ENCODE measurements around the gene UNC13C.
"Not testable (repeated sequence)": the region's sequence is repeated elsewhere in the genome, so short reads cannot be mapped to it uniquely, and the experiment has no call there.

The UNC13C gene

GRCh38 chr15:54428596-54428995 is 450.4 kb downstream of the UNC13C start:
- H3K9ac ChIP-seq (ENCODE audit: low read length in 2 of 2), result no peak overlapping the region
- no peaks in the 10 kb centered on the region for H3K4me1 ChIP-seq (ENCODE audit: control insufficient read depth, insufficient read depth, low read length)
- H3K27me3 ChIP-seq (ENCODE audit: control insufficient read depth in 1 of 2, insufficient read depth in 2 of 2, low read length in 2 of 2), result no peaks in the 10 kb centered on the region
- H3K9me3 ChIP-seq (ENCODE audit: control insufficient read depth in 2 of 2, low read length in 2 of 2), result peaks cover 0 to 2% of the 10 kb centered on the region in 2 donors
- H3K4me3 ChIP-seq (ENCODE audit: low read length in 2 of 2), result no peak overlapping the region
- no peak overlapping the region for H3K27ac ChIP-seq (ENCODE audit: low read length)
- H3K36me3 ChIP-seq (ENCODE audit: control insufficient read depth in 2 of 2, insufficient read depth in 2 of 2, low read length in 2 of 2), result no peaks in the 10 kb centered on the region

GRCh38 chr15:54450288-54450687 is 472.0 kb downstream of the UNC13C start:
- not testable (repeated sequence) for H3K9ac ChIP-seq (ENCODE audit: low read length in 2 of 2); H3K27ac ChIP-seq (ENCODE audit: low read length); H3K4me3 ChIP-seq (ENCODE audit: low read length in 2 of 2); H3K4me1 ChIP-seq (ENCODE audit: control insufficient read depth, insufficient read depth, low read length); H3K27me3 ChIP-seq (ENCODE audit: control insufficient read depth in 1 of 2, insufficient read depth in 2 of 2, low read length in 2 of 2); H3K36me3 ChIP-seq (ENCODE audit: control insufficient read depth in 2 of 2, insufficient read depth in 2 of 2, low read length in 2 of 2)
- peaks cover 3 to 13% of the 10 kb centered on the region in 2 donors for H3K9me3 ChIP-seq (ENCODE audit: control insufficient read depth in 2 of 2, low read length in 2 of 2)

GRCh38 chr15:54456413-54456812 is 478.2 kb downstream of the UNC13C start:
- no peaks in the 10 kb centered on the region for H3K4me1 ChIP-seq (ENCODE audit: control insufficient read depth, insufficient read depth, low read length)
- no peaks in the 10 kb centered on the region for H3K36me3 ChIP-seq (ENCODE audit: control insufficient read depth in 2 of 2, insufficient read depth in 2 of 2, low read length in 2 of 2)
- H3K9ac ChIP-seq (ENCODE audit: low read length in 2 of 2), result no peak overlapping the region
- H3K27ac ChIP-seq (ENCODE audit: low read length), result no peak overlapping the region
- H3K27me3 ChIP-seq (ENCODE audit: control insufficient read depth in 1 of 2, insufficient read depth in 2 of 2, low read length in 2 of 2), result no peaks in the 10 kb centered on the region
- no peak overlapping the region for H3K4me3 ChIP-seq (ENCODE audit: low read length in 2 of 2)
- H3K9me3 ChIP-seq (ENCODE audit: control insufficient read depth in 2 of 2, low read length in 2 of 2), result peaks cover 5 to 13% of the 10 kb centered on the region in 2 donors

- Histone ChIP-seq H3K36me3 (ENCODE audit: control insufficient read depth in 2 of 2, insufficient read depth in 2 of 2, low read length in 2 of 2) (no peaks in the 10 kb centered on the region), H3K4me1 (ENCODE audit: control insufficient read depth, insufficient read depth, low read length) (no peaks in the 10 kb centered on the region), H3K9me3 (ENCODE audit: control insufficient read depth in 2 of 2, low read length in 2 of 2) (peaks cover 0 to 2% of the 10 kb centered on the region in 2 donors), H3K27ac (ENCODE audit: low read length) (no peak overlapping the region), H3K9ac (ENCODE audit: low read length in 2 of 2) (no peak overlapping the region), H3K4me3 (ENCODE audit: low read length in 2 of 2) (no peak overlapping the region), H3K27me3 (ENCODE audit: control insufficient read depth in 1 of 2, insufficient read depth in 2 of 2, low read length in 2 of 2) (no peaks in the 10 kb centered on the region)
These were observed 484.3 kb downstream of the UNC13C start for GRCh38 chr15:54462511-54462913.

GRCh38 chr15:54481819-54482218 is 503.6 kb downstream of the UNC13C start:
- H3K4me1 ChIP-seq (ENCODE audit: control insufficient read depth, insufficient read depth, low read length), result no peaks in the 10 kb centered on the region
- no peak overlapping the region for H3K27ac ChIP-seq (ENCODE audit: low read length)
- no peaks in the 10 kb centered on the region for H3K36me3 ChIP-seq (ENCODE audit: control insufficient read depth in 2 of 2, insufficient read depth in 2 of 2, low read length in 2 of 2)
- no peaks in the 10 kb centered on the region for H3K9me3 ChIP-seq (ENCODE audit: control insufficient read depth in 2 of 2, low read length in 2 of 2)
- H3K27me3 ChIP-seq (ENCODE audit: control insufficient read depth in 1 of 2, insufficient read depth in 2 of 2, low read length in 2 of 2), result no peaks in the 10 kb centered on the region
- H3K9ac ChIP-seq (ENCODE audit: low read length in 2 of 2), result no peak overlapping the region
- H3K4me3 ChIP-seq (ENCODE audit: low read length in 2 of 2), result no peak overlapping the region

- H3K9ac ChIP-seq (ENCODE audit: low read length in 2 of 2), result no peak overlapping the region
- H3K36me3 ChIP-seq (ENCODE audit: control insufficient read depth in 2 of 2, insufficient read depth in 2 of 2, low read length in 2 of 2), result no peaks in the 10 kb centered on the region
- no peak overlapping the region for H3K4me3 ChIP-seq (ENCODE audit: low read length in 2 of 2)
- no peak overlapping the region for H3K27ac ChIP-seq (ENCODE audit: low read length)
- no peaks in the 10 kb centered on the region for H3K4me1 ChIP-seq (ENCODE audit: control insufficient read depth, insufficient read depth, low read length)
- H3K9me3 ChIP-seq (ENCODE audit: control insufficient read depth in 2 of 2, low read length in 2 of 2), result no peaks in the 10 kb centered on the region
- H3K27me3 ChIP-seq (ENCODE audit: control insufficient read depth in 1 of 2, insufficient read depth in 2 of 2, low read length in 2 of 2), result no peaks in the 10 kb centered on the region
These were observed 504.0 kb downstream of the UNC13C start for GRCh38 chr15:54482251-54482650.

- no peak overlapping the region for H3K4me3 ChIP-seq (ENCODE audit: low read length in 2 of 2)
- no peak overlapping the region for H3K27ac ChIP-seq (ENCODE audit: low read length)
- no peaks in the 10 kb centered on the region for H3K4me1 ChIP-seq (ENCODE audit: control insufficient read depth, insufficient read depth, low read length)
- no peaks in the 10 kb centered on the region for H3K27me3 ChIP-seq (ENCODE audit: control insufficient read depth in 1 of 2, insufficient read depth in 2 of 2, low read length in 2 of 2)
- H3K9ac ChIP-seq (ENCODE audit: low read length in 2 of 2), result no peak overlapping the region
- H3K36me3 ChIP-seq (ENCODE audit: control insufficient read depth in 2 of 2, insufficient read depth in 2 of 2, low read length in 2 of 2), result no peaks in the 10 kb centered on the region
- H3K9me3 ChIP-seq (ENCODE audit: control insufficient read depth in 2 of 2, low read length in 2 of 2), result no peaks in the 10 kb centered on the region
These were observed 522.1 kb downstream of the UNC13C start for GRCh38 chr15:54500330-54500729.

- Histone ChIP-seq H3K4me1 (ENCODE audit: control insufficient read depth, insufficient read depth, low read length) (no peaks in the 10 kb centered on the region), H3K9me3 (ENCODE audit: control insufficient read depth in 2 of 2, low read length in 2 of 2) (no peaks in the 10 kb centered on the region), H3K27ac (ENCODE audit: low read length) (no peak overlapping the region), H3K4me3 (ENCODE audit: low read length in 2 of 2) (no peak overlapping the region), H3K27me3 (ENCODE audit: control insufficient read depth in 1 of 2, insufficient read depth in 2 of 2, low read length in 2 of 2) (no peaks in the 10 kb centered on the region), H3K36me3 (ENCODE audit: control insufficient read depth in 2 of 2, insufficient read depth in 2 of 2, low read length in 2 of 2) (no peaks in the 10 kb centered on the region), H3K9ac (ENCODE audit: low read length in 2 of 2) (no peak overlapping the region)
These were observed 524.3 kb downstream of the UNC13C start for GRCh38 chr15:54502416-54503075.

GRCh38 chr15:54504695-54505094 is 526.5 kb downstream of the UNC13C start:
- no peaks in the 10 kb centered on the region for H3K36me3 ChIP-seq (ENCODE audit: control insufficient read depth in 2 of 2, insufficient read depth in 2 of 2, low read length in 2 of 2)
- H3K9me3 ChIP-seq (ENCODE audit: control insufficient read depth in 2 of 2, low read length in 2 of 2), result no peaks in the 10 kb centered on the region
- no peak overlapping the region for H3K27ac ChIP-seq (ENCODE audit: low read length)
- H3K4me1 ChIP-seq (ENCODE audit: control insufficient read depth, insufficient read depth, low read length), result no peaks in the 10 kb centered on the region
- no peaks in the 10 kb centered on the region for H3K27me3 ChIP-seq (ENCODE audit: control insufficient read depth in 1 of 2, insufficient read depth in 2 of 2, low read length in 2 of 2)
- H3K9ac ChIP-seq (ENCODE audit: low read length in 2 of 2), result no peak overlapping the region
- no peak overlapping the region for H3K4me3 ChIP-seq (ENCODE audit: low read length in 2 of 2)

GRCh38 chr15:54506977-54507524 is 528.8 kb downstream of the UNC13C start:
- no peaks in the 10 kb centered on the region for H3K27me3 ChIP-seq (ENCODE audit: control insufficient read depth in 1 of 2, insufficient read depth in 2 of 2, low read length in 2 of 2)
- no peak overlapping the region for H3K4me3 ChIP-seq (ENCODE audit: low read length in 2 of 2)
- no peak overlapping the region for H3K9ac ChIP-seq (ENCODE audit: low read length in 2 of 2)
- no peaks in the 10 kb centered on the region for H3K9me3 ChIP-seq (ENCODE audit: control insufficient read depth in 2 of 2, low read length in 2 of 2)
- H3K4me1 ChIP-seq (ENCODE audit: control insufficient read depth, insufficient read depth, low read length), result no peaks in the 10 kb centered on the region
- no peaks in the 10 kb centered on the region for H3K36me3 ChIP-seq (ENCODE audit: control insufficient read depth in 2 of 2, insufficient read depth in 2 of 2, low read length in 2 of 2)
- H3K27ac ChIP-seq (ENCODE audit: low read length), result no peak overlapping the region

GRCh38 chr15:54514601-54515000 is 536.4 kb downstream of the UNC13C start:
- H3K4me3 ChIP-seq (ENCODE audit: low read length in 2 of 2), result no peak overlapping the region
- no peaks in the 10 kb centered on the region for H3K36me3 ChIP-seq (ENCODE audit: control insufficient read depth in 2 of 2, insufficient read depth in 2 of 2, low read length in 2 of 2)
- H3K27ac ChIP-seq (ENCODE audit: low read length), result no peak overlapping the region
- no peaks in the 10 kb centered on the region for H3K9me3 ChIP-seq (ENCODE audit: control insufficient read depth in 2 of 2, low read length in 2 of 2)
- H3K27me3 ChIP-seq (ENCODE audit: control insufficient read depth in 1 of 2, insufficient read depth in 2 of 2, low read length in 2 of 2), result no peaks in the 10 kb centered on the region
- no peaks in the 10 kb centered on the region for H3K4me1 ChIP-seq (ENCODE audit: control insufficient read depth, insufficient read depth, low read length)
- H3K9ac ChIP-seq (ENCODE audit: low read length in 2 of 2), result no peak overlapping the region
